SK-N-MC (cell line): ENCODE data around the gene SEMA6A.

Experiments
- EZH2 ChIP-seq: fragments of 200-600 bp; sonication (generic); IDR thresholded peaks from one replicate; pipeline ENCODE4 v1.6.1; 2017; ENCODE audit warnings: antibody characterized with exemption
- FOXP2 ChIP-seq: optimal IDR thresholded peaks from 2 replicates; pipeline ENCODE3; 2011; ENCODE audit warnings: mild to moderate bottlenecking, moderate library complexity; ENCODE audit not compliant: insufficient read depth; ENCODE audit errors: extremely low read length, control extremely low read depth
- POLR2AphosphoS5 ChIP-seq: IDR thresholded peaks from 2 replicates; pipeline ENCODE4 v1.6.1; 2012; ENCODE audit warnings: mild to moderate bottlenecking, low read depth, low read length, borderline replicate concordance

- TF ChIP-seq EZH2 (no peak), POLR2AphosphoS5 (no peak), FOXP2 (no peak)
These were observed 42.3 kb upstream of the SEMA6A start for GRCh38 chr5:116616876-116617275.
